ENCODE measurements around the gene UXS1.

Gene UXS1

DNA sequence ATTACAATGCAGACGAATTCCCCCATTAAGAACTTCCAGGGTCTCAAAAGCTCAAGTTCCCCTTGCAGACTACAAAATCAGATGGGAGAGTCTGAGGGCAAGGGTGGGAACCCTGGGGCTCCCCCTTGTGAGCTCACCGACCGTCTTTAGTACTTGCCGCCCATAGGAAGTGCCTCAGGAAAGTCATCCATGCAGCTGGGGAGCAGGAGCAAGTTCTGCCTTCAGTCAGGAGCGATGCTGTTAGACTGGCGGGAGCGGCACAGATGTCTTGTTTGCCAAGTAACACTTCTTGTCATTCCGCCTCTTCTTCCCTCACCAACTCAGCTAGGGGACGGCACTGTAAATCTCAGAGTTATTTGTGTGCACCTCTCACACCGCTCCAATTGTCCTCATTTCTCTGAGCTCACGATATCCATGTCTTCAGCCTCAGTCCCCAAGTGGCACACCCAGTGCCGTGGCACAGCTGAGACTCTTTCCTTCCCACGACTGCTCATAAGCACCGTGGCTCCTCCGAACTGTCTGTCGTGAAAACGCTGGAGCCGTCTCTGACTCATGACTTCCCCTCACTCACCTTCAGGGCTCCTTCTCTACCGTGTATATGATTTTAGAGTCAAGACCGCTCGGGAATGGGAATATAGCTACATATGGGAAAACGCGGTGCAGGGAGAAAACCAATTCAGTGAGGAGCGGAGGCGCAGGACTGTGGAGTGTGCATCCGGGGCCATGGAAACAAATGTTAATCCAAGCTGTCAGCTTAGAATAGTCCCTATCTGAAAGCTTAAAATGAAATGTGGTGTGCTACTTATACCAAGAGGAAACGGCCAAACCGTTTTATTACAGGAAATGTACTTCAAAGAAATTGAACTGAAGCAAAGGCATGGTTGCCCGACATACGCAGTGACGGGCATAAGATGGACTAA is 34.0 kb downstream of the UXS1 start:
- Mint-ChIP-seq H3K4me1 (peaks cover 31% of the 10 kb centered on the region), H3K27me3 (no peaks in the 10 kb centered on the region), H3K9me3 (peaks cover 2% of the 10 kb centered on the region), H3K36me3 (peaks cover 70% of the 10 kb centered on the region), H3K27ac (peak overlapping the region; percentile 69), H3K4me3 (peak overlapping the region; percentile 75)
- ATAC-seq: peak; percentile 72

DNA sequence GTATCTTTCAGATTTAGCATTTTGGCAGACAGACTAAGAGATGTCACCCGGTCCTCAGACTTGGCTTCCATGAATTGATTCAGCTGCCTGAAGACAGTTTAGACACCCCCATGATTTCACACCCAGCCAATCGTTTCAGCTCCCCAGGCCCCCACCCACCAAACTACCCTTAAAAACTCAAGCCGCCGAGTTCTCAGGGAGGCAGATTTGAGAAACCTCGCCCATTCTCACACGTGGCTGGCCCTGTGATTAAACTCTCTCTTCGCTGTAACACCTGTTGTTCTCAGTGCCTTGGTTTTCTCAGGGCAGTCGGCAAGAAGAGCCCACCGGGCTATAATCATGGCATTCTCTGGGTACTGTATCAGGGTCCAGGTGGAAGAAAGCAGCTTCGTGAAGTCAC is 35.2 kb downstream of the UXS1 start:
- H3K9me3 Mint-ChIP-seq: peaks cover 7% of the 10 kb centered on the region
- no peak for ATAC-seq
- no peak overlapping the region for H3K27ac Mint-ChIP-seq
- H3K27me3 Mint-ChIP-seq: no peaks in the 10 kb centered on the region
- H3K4me3 Mint-ChIP-seq: no peak overlapping the region
- peaks cover 75% of the 10 kb centered on the region for H3K36me3 Mint-ChIP-seq
- peaks cover 19% of the 10 kb centered on the region for H3K4me1 Mint-ChIP-seq

GRCh38 chr2:106158131-106158530 is 36.0 kb downstream of the UXS1 start:
- Mint-ChIP-seq H3K4me3 (no peak overlapping the region), H3K9me3 (peaks cover 14% of the 10 kb centered on the region), H3K4me1 (peaks cover 18% of the 10 kb centered on the region), H3K27me3 (no peaks in the 10 kb centered on the region), H3K27ac (no peak overlapping the region), H3K36me3 (peaks cover 79% of the 10 kb centered on the region)
- ATAC-seq: no peak

- no peak for ATAC-seq
- no peaks in the 10 kb centered on the region for H3K27me3 Mint-ChIP-seq
- H3K9me3 Mint-ChIP-seq: peaks cover 14% of the 10 kb centered on the region
- peaks cover 79% of the 10 kb centered on the region for H3K36me3 Mint-ChIP-seq
- H3K4me3 Mint-ChIP-seq: no peak overlapping the region
- H3K4me1 Mint-ChIP-seq: peaks cover 18% of the 10 kb centered on the region
- H3K27ac Mint-ChIP-seq: no peak overlapping the region
Observed at GRCh38 chr2:106157416-106157815, 36.7 kb downstream of the UXS1 start.

DNA sequence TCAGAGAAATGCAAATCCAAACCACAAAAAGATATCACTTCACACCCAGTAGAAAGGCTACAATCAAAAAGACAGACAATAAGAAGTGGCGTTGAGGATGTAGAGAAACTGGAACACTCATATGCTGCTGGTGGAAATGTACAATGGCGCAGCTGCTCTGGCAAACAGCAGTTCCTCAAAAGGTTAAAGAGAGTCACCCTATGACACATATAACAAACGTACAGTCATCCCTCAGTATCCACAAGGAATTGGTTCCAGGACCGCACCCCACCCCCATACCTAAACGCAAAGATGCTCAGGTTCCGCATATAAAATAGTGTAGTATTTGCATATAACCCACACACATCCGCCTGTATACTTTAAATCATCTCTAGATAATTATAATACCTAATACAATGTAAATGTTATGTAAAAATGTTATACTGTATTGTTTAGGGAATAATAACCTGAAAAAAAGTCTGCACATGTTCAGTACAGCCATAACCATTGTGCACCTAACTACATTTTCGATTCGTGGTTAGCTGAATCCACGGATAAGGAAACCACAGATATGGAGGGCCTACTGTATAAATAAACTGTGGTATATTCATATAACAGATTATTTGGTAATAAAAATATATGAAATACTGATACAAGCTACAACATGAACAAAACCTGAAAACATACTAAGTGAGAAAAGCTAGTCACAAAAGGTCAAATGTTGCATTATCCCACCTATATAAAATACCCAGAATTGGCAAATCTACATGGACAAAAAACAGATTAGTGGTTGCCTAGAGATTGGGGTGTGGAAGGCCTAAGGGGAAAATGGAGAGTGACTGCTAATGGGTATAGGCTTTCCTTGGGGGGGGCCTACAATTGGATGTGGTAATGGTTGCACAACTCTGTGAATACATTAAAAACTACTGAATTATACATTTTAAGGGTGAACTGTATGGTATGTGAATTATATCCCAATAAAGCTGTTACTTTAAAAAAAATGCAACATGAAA is 37.5 kb downstream of the UXS1 start:
- Mint-ChIP-seq H3K9me3 (peaks cover 18% of the 10 kb centered on the region), H3K27me3 (no peaks in the 10 kb centered on the region), H3K4me3 (no peak overlapping the region), H3K4me1 (peaks cover 18% of the 10 kb centered on the region), H3K36me3 (peaks cover 87% of the 10 kb centered on the region), H3K27ac (no peak overlapping the region)
- no peak for ATAC-seq

GRCh38 chr2:106153781-106154180 is 40.3 kb downstream of the UXS1 start:
- H3K36me3 Mint-ChIP-seq: peaks cover 99% of the 10 kb centered on the region

GRCh38 chr2:106147665-106148064 is 46.4 kb downstream of the UXS1 start:
- Mint-ChIP-seq H3K9me3 (peaks cover 3% of the 10 kb centered on the region), H3K36me3 (peaks cover 75% of the 10 kb centered on the region), H3K4me3 (no peak overlapping the region), H3K4me1 (peaks cover 49% of the 10 kb centered on the region), H3K27me3 (no peaks in the 10 kb centered on the region), H3K27ac (no peak overlapping the region)
- no peak for ATAC-seq

More at GRCh38 chr2:106153781-106154180, 40.3 kb downstream of the UXS1 start:
- H3K27ac Mint-ChIP-seq: no peak overlapping the region
- H3K27me3 Mint-ChIP-seq: no peaks in the 10 kb centered on the region
- peaks cover 18% of the 10 kb centered on the region for H3K9me3 Mint-ChIP-seq
- no peak overlapping the region for H3K4me3 Mint-ChIP-seq
- H3K4me1 Mint-ChIP-seq: peaks cover 6% of the 10 kb centered on the region
- ATAC-seq: no peak

GRCh38 chr2:106147159-106147558 is 46.9 kb downstream of the UXS1 start:
- H3K4me3 Mint-ChIP-seq: no peak overlapping the region
- no peaks in the 10 kb centered on the region for H3K27me3 Mint-ChIP-seq
- H3K9me3 Mint-ChIP-seq: peaks cover under 1% of the 10 kb centered on the region
- H3K4me1 Mint-ChIP-seq: peaks cover 54% of the 10 kb centered on the region
- H3K36me3 Mint-ChIP-seq: peaks cover 75% of the 10 kb centered on the region
- H3K27ac Mint-ChIP-seq: no peak overlapping the region
- no peak for ATAC-seq

DNA sequence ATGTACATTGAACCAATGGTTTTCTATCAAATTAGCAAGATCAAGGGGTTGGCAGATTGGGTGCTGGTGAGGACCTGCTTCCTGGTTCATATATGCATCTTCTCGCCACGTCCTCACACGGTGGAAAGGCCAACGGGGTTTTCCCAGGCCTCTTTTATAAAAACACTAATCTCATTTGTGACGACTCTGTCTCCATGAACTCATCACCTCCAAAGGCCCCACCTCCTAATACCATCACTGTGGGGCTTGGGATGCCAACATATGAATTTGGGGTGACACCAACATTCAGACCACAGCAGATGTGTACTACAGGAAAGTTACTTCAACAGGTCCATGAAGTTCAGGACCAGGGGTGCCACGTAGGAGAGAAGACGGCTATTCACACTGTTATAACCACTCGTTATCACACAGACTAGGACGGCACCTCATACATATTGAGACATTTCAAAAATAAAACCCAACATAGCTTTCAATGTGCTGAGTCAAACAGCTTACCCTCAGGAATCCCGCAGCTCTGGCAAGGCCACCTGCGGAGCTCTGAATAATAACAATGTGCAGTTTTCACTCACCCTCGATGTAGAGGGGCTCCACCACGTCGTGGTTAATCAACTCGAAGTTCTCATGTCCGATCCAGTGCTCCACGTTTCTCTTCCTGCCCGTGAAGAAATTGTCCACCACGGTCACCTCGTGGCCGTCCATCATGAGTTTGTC is 49.3 kb downstream of the UXS1 start:
- Mint-ChIP-seq H3K27ac (peak overlapping the region; percentile 50), H3K9me3 (no peaks in the 10 kb centered on the region), H3K4me3 (no peak overlapping the region), H3K4me1 (peaks cover 67% of the 10 kb centered on the region), H3K36me3 (peaks cover 62% of the 10 kb centered on the region), H3K27me3 (no peaks in the 10 kb centered on the region)
- no peak for ATAC-seq

DNA sequence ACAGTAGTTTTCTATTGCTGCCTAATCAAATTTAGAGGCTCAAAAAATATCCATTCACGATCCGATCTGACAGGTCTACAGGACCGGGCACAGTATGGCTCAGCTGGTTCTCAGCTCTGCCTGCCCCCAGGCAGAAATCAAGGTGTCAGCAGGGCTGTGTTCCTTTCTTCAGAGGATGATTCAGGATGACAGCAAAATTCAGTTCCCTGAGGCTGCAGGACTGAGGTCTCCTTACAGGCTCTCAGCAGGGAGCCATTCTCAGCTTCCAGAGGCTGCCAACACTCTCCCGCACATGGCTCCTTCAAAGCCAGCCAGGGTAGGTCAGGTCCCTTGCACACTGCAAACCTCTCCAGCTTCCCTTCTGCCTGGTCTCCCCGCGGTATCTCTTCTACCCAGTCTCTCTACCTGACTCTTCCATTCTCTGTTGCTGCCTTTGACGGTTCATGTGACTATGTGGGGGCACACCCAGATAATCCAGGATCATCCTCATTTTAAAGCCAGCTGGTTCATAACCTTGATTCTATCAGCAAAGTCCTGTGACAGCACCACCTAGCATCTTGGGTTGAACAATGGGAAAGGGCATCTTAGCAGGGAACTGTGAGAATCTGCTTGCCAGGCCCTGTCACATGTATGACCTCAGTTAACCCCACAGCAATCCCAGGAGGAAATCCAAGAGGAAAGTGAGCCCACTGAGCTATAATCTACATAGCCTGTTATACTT is 50.4 kb downstream of the UXS1 start:
- Mint-ChIP-seq H3K9me3 (no peaks in the 10 kb centered on the region), H3K27ac (peak overlapping the region; percentile 50), H3K4me1 (peaks cover 71% of the 10 kb centered on the region), H3K4me3 (no peak overlapping the region), H3K36me3 (peaks cover 62% of the 10 kb centered on the region), H3K27me3 (no peaks in the 10 kb centered on the region)
- no peak for ATAC-seq

- Mint-ChIP-seq H3K36me3 (peaks cover 64% of the 10 kb centered on the region), H3K9me3 (no peaks in the 10 kb centered on the region), H3K4me3 (no peak overlapping the region), H3K27ac (peak overlapping the region; percentile 6), H3K27me3 (no peaks in the 10 kb centered on the region), H3K4me1 (peaks cover 68% of the 10 kb centered on the region)
- no peak for ATAC-seq
Observed at GRCh38 chr2:106142683-106143082, 51.4 kb downstream of the UXS1 start.

GRCh38 chr2:106140913-106141312 is 53.2 kb downstream of the UXS1 start:
- no peak for ATAC-seq
- Mint-ChIP-seq H3K9me3 (no peaks in the 10 kb centered on the region), H3K4me1 (peaks cover 58% of the 10 kb centered on the region), H3K27me3 (no peaks in the 10 kb centered on the region), H3K36me3 (peaks cover 64% of the 10 kb centered on the region), H3K27ac (peak overlapping the region; percentile 61), H3K4me3 (no peak overlapping the region)

GRCh38 chr2:106140113-106140512 is 54.0 kb downstream of the UXS1 start:
- ATAC-seq: no peak
- Mint-ChIP-seq H3K9me3 (no peaks in the 10 kb centered on the region), H3K27me3 (no peaks in the 10 kb centered on the region), H3K4me3 (no peak overlapping the region), H3K4me1 (peaks cover 56% of the 10 kb centered on the region), H3K36me3 (peaks cover 60% of the 10 kb centered on the region), H3K27ac (no peak overlapping the region)

- Mint-ChIP-seq H3K27me3 (no peaks in the 10 kb centered on the region), H3K4me3 (no peak overlapping the region), H3K27ac (peak overlapping the region; percentile 24), H3K4me1 (peaks cover 48% of the 10 kb centered on the region), H3K36me3 (peaks cover 53% of the 10 kb centered on the region), H3K9me3 (no peaks in the 10 kb centered on the region)
- no peak for ATAC-seq
Observed at GRCh38 chr2:106139238-106139935, 54.7 kb downstream of the UXS1 start.
